ENCODE measurements around the gene ANOS1.
A peak's percentile ranks its signal among the peaks of the same experiment; 100 is the strongest.

- TF ChIP-seq HOXA3 (CRISPR knock-in tag; IDR thresholded peaks at IDR 0.05) (no peak), PTBP1 (IDR thresholded peaks at IDR 0.05; ENCODE audit: low read depth, low read length, poor library complexity, severe bottlenecking) (no peak), EP300 (IDR thresholded peaks at IDR 0.05; ENCODE audit: low read depth in 2 of 2, low read length in 2 of 2) (no peak), EP300 (CRISPR knock-in tag; IDR thresholded peaks at IDR 0.05; ENCODE audit: borderline replicate concordance) (no peak), MNT (IDR thresholded peaks at IDR 0.05) (no peak), EZH2 (conservative IDR thresholded peaks at IDR 0.05; ENCODE audit: low read depth, low read length) (no peak), SMC3 (IDR thresholded peaks at IDR 0.05; ENCODE audit: low read length) (peak; percentile 54)
These were observed 6.8 kb upstream of the ANOS1 start for GRCh38 chrX:8738588-8739189.

All from HepG2 (cell line).